NCI-H1417 (cell line): ENCODE data around the gene MFSD11.
A peak's percentile ranks its signal among the peaks of the same experiment; 100 is the strongest.
"Not testable (repeated sequence)": the region's sequence is repeated elsewhere in the genome, so short reads cannot be mapped to it uniquely, and the experiment has no call there.

ENCODE experiments used
- DNase-seq, 3 experiments: peaks; one replicate each; lab custom pipeline; 2025; lab: John Stamatoyannopoulos, UW

MFSD11 gene

DNA sequence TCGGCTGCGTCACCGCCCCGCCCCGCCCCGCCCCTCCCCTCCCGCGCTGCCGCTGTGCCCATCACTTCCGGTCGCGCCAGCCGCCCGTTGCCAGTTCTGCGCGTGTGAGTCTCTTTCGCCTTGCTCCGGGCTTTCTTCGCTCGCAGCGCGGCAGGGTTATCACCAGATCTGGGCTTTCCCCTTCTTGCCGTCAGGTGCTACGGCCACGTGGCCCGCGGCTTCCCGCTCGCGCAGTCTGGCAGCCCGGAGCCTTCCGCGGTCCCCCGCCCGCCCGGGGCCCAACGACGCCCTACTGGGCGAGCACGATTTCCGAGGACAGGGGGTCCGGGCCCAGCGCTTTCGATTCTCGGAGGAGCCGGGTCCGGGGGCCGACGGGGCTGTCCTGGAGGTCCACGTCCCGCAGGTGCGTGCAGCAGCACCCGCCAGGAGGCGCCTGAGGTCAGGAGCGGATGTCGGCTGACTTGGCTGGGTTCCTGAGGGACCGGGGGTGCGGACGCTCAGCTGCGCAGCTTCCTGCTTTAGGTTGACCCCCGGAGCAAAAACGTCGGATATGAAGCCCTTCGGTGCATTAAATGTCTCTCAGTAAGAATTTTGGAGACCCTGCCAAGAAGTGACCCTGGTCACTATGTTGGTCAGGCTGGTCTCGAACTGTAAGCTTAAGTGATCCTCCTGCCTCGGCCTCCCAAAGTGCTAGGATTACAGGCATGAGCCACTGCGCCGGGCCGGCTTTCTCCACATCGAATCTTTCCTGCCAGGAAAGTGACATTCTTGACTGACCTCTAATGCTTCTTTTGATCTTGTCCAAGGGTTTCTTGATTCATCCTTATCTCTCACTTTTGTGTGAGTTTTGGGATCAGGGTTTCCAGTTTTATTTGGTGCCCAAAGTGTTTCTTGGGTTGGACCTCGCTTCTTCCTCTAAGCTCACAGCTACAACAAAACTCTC, 10.9 kb upstream of the MFSD11 start, which contains the start of gene METTL23:
TSS of gene METTL23 (plus strand) at position 64 of the 943 bp plus-strand sequence. CDS start 2,872 bp downstream, outside the sequence.
- peak in 2 of 3 experiments; percentile 85 to 88 for DNase-seq

DNA sequence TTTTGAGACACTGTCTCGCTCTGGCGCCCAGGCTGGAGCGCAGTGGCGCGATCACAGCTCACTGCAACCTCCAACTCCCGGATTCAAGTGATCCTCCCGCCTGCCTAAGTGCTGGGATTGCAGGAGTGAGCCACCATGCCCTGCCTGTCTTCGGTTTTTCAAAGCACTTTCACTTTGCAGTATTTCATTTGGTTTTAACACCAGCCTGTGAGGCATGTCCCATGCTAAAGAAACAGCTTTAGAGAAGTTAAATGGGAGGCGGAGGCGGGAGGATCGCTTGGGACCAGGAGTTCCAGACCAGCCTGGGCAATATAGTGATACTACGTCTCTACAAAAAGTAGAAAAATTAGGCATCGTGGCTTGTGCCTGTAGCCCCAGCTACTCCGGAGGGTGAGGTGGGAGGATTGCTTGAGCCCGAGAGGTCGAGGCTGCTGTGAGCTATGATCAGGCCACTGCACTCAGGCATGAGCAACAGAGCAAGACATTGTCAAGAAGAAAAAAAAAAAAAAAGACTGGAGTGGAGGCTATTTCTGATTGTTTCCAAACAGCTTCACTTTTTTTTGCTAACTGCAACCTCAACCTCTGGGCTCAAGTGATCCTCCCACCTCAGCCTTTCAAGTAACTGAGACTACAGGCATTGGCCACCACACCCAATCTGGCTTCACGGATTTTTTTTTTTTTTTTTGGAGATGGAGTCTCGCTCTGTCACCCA, 10.0 kb upstream of the MFSD11 start:
- peak in 1 of 3 experiments; percentile 33 for DNase-seq

DNA sequence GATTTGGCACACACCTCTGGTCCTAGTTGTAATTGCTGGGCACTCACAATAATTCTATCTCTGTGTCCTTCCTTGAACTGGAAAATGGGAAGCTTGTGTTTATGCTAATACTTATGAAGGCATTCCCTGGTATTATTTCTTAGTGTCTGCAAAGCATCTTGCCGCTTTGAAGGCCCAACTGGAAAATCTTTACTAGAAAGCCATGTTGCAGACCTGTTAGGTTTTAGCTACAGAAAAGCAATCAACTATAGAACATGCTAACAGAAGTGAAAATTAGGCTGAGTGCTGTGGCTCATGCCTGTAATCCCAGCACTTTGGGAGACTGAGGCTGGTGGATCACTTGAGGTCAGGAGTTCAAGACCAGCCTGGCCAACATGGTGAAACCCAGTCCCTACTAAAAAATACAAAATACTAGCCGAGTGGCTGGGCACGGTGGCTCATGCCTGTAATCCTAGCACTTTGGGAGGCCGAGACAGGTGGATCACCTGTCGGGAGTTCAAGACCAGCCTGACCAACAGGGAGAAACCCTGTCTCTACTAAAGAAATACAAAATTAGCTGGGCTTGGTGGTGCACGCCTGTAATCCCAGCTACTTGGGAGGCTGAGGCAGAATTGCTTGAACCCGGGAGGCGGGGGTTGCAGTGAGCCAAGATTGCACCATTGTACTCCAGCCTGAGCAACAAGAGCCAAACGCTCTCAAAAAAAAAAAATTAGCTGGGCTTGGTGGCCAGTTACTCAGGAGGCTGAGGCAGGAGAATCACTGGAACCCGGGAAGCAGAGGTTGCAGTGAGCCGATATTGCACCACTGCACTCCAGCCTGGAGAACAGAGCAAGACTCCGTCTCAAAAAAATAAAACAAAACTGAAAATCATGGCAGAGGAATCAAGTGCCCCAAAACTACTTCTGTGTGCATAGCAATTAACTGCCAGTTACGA, 5.9 kb upstream of the MFSD11 start:
- DNase-seq, result not testable (repeated sequence)

DNA sequence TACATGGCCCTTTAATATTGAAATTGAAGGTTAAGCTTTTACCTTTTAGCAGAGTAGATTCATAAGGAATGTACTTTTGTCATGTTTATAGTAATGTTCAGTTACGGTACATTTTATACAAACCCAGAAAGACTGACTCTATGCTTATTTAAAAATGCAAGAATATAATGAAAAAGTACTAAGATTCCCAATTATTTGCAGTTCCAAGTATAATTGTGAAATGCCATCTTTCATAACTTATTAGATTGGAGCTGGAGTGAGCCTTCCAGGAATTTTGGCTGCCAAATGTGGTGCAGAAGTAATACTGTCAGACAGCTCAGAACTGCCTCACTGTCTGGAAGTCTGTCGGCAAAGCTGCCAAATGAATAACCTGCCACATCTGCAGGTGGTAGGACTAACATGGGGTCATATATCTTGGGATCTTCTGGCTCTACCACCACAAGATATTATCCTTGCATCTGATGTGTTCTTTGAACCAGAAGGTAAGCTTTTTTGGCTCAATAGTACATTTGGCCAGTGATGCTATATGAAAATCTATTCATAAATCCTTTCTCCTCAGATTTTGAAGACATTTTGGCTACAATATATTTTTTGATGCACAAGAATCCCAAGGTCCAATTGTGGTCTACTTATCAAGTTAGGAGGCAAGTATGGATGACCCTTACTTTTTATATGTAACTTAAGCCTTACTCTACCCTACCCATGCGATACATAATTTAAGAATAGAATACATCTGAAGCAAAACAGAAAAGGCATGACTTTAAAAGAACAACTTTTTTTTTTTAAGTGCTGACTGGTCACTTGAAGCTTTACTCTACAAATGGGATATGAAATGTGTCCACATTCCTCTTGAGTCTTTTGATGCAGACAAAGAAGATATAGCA, 4.9 kb upstream of the MFSD11 start:
- peak in 1 of 3 experiments; percentile 18 for DNase-seq

DNA sequence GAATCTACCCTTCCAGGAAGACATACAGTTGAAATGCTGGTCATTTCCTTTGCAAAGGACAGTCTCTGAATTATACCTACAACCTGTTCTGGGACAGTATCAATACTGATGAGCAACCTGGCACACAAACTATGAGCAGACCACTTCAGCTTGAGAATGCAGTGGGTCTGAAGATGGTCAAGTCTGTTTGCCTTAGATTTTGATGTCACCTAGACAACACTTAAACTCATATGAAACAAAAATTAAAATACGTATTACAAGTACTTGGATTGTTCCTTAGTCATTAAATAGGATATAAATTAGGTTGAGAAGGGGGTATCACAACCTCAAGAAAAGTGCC, 4.3 kb upstream of the MFSD11 start:
- DNase-seq, result peak in 1 of 3 experiments; percentile 35

DNA sequence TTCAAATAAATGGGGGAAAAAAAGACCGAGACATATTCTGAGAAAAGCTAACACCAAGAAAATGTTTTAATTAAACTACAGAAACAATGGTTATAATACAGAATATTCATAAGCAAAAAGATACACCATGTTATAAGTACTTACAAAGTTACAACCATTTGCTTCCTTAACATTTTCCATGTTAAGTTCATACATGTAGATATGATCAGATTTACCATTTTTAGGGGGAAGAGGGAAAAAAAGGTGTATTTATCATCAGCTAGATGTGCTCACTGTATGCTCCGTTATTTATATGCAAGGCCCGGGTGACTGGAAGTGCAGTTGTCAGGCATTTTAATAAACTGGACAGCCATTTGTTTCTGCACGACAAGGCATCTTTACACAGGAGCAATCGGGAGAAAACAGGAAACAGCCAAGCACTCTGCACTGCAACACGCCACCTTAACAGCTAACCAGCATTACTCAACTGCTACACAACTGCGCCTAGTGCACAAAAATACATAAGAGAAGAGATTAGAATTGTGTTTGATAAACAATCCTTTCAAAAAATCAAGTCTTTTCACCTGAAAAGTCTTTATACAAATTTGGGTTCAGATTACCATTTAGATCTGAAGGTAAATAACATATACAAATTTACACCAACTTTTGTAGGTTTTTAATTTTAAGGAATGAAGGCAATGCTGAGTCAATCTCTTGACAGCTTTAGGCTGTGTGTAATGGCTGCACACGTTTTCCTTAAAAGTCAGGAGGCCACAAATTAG, 3.7 kb upstream of the MFSD11 start:
- DNase-seq, result peak in 1 of 3 experiments; percentile 44

DNA sequence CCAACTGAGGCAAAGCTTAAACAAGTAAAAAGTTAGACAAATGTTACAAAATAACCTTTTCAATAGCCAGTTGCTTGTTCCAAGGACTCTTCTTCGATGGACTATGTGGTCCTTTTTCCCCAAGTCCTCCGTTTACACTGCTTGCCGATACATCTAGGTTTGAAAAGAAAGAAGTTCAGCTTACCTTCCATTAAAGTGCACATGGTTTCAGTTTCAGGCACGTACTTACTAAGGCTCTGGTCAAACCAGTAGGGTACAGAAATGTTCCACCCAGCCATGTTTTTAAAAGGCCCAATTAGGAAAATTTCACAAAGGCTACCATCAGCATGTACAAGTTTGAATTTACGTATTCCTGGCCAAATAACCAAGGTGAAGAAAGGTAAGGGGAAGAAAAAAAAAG, 2.9 kb upstream of the MFSD11 start:
- peak in 1 of 3 experiments; percentile 54 for DNase-seq

DNA sequence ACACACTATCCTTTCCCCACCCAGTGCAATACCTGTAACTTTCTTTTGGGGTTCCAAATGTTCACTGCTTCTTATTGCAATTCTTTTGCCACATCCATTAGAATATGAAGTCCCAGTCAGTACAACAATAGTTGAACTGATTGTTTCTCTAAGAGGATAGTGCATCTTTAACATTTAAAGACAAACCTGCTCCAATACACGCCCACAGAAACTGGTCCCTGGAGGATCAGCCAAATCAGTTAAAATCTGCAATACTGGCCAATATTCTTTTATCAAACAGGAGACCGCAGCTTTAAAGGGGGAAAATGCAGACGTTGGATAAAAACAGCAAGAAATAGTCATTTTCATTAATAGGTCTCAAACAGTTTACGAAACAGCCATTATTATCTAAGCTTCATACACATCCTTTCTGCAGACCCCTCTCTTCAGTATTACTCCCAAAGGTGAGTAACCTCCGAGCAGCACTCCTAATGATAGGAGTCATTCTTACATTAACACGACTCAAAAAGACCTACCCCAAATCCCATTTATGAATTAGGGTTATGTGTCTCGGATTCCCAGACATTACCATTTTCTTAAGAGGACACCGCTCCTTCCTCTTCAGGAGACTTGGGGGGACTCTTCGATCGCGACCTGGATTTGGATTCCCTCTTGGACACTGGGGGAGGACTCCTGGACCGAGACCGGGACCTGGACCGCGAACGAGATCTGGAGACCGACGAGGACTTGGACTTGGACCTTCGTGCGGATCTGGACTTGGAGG, 2.2 kb upstream of the MFSD11 start:
- peak in 1 of 3 experiments; percentile 60 for DNase-seq

DNA sequence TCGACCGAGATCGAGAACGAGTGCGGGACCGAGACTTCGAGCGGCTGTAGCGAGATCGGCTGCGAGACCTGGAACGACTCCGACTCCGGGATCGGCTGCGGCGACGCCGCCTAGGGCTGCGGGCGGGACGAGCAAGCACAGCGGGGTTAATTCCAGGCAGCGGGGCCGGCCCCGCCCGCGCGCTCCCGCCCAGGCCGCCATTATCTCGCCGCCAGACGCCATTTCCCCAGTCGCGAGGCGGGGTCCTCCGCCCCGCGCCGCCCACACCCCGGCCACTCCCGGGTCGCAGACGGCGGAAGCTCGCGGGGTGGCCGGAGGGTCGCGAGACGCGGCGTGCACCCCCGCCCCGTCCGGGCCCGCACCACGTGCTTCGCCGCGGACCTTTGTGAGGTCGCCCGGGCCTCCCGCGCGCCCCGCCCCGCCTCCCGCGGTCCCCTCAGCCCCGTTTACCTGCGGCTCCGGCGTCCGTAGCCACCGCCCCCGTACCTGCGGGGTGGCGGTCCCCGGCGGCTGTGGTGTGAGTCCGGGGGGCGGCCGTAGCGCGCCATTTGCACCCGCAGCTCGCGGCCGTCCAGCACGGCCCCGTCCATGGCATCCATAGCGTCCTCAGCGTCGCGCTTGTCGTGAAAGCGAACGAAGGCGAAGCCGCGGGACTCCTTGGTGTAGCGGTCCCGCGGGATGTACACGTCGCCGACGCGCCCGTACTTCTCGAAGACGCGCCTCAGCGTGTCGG, 1.4 kb upstream of the MFSD11 start:
- DNase-seq, result peak; percentile 59 to 77 (median 76)

DNA sequence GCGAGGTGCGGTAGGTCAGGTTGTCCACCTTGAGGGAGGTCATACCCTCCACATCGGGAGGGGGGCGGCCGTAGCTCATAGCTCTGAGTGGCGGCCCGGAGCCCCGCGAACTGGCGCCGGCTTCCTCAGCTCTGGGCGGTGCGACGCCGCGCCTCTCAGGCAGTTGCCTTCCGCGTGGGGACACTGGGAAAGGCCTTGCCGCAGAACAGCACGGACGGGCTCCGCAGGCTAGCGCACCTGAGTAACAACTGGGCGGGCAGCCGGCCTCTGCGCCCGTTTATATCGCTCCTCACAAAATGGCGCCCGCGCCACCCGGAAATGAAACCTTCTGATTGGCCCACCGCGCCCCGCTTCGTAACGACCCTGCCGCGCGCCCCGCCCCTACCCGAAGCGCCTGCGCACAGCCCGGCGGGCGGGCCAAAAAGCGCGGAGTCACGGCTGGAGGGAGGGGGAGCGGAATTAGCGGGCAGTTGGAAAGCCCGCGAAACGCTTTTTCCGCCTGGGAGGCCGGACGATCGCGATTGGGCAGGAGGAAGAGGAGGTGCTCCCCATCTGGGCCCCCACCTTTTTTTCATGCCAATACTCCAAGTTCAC, 740 bp upstream of the MFSD11 start, which contains the start of gene SRSF2:
TSS of gene SRSF2 (minus strand) at position 250 of the 594 bp plus-strand sequence. CDS start at position 79, 171 bp downstream.
- DNase-seq, result peak; percentile 98 to 99 (median 99)

DNA sequence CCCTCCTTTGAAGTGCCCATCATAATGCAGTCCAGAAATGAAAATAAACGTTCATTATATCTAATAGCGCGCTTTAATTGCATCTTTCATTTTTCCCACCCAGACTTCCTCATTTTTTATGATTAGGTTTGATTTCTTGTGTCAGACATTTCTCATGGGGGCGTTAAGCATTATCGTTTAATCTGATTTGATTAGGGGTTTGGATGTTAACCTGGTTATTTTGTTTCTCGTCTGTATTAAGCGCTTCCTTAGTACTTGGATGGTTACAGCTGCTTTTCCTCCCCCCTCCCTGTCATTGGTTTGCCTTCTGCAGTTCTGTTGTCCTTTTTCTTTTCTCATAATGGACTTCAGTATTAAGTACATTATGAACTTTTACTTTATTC, 540 bp downstream of the MFSD11 start:
- DNase-seq, result peak in 1 of 3 experiments; percentile 66

DNA sequence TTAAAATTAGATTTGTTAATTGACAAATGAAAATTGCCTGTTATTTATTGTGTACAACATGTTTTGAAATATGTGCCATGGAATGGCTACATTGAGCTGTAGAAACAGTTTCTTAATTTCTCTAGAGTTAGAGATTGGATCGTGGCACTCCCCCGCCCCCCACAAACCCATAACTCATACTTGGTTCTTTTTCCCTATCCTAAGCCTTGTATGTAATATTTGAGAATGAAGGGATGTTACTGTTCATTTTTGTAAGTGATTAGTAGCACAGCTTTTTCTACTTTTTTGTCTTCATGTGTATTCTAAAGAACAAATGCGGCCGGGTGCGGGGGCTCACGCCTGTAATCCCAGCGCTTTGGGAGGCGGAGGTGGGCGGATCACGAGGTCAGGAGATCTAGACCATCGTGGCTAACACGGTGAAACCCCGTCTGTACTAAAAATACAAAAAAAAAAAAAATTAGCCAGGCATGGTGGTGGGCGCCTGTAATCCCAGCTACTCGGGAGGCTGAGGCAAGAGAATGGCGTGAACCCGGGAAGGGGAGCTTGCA, 1.7 kb downstream of the MFSD11 start:
- DNase-seq, result not testable (repeated sequence)

DNA sequence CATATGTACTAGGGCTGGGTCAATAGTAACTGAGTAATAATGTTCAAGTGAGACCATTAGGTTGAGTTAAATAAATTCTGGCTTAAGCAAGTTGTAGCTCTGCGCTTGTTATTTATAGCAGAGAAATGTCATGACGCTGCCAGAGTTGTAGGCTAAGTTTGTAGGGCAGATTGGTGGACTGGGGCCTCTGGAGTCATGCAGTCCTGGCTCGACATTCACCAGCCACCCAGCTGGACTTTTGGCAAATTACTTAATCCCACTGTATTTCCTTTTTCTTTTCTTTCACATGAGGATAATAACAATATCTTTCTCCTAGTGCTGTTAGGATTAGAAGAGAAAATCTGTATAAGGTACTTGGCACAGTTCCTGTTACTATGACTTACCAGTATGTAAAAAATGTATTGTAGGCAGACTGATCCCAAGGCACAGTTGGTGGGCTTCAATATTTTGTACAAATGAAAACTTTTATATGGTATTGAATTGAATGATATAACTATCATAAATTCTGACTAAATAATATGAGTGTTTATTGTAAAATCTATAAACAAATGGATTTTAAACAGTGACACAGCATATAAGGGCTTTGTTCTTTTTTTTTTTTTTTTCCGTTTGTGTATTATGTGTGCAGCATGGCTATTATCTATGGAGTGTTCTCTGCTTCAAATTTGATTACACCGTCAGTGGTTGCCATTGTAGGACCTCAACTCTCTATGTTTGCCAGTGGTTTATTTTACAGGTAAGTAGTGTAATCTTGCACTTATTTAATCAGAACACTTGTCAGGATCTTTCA, 2.6 kb downstream of the MFSD11 start:
- DNase-seq, result peak in 1 of 3 experiments; percentile 55

DNA sequence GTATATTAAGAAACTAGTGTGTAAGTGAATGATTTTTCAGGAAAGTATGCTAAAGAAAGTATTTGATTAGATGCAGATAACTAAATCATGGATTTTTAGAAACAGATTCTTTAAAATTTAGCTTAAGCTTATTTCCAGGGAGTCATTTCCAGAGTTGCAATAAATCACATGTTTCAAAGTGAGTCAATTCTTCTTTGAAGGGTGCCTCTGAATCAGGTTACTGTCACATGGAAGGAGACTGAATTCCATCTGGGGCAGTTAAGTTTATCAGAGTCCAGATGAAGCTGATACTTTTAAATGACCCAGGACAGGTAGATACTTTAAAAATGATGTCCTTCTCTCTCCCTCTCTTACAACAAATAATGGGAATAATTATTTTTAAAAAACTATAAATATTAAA, 5.0 kb downstream of the MFSD11 start:
- DNase-seq, result no peak

DNA sequence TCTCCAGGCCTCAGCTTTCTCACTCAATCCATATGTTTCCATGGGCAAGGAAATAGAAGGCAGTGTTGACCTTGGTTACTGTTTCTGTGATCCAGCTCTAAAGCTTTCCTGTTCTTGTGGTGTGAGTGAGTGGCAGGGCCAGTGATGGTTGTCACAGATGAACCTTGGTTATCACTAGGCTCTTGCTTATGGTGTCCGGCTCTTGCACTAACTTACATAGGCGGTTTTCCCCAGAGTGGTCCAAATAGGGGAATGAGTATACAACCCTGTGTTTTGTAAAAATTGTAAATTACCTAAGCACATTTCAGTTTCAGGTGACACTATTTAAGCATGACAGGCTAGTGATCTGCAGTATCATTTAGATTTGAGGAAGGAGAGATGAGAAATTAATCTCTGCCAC, 6.8 kb downstream of the MFSD11 start:
- no peak for DNase-seq

DNA sequence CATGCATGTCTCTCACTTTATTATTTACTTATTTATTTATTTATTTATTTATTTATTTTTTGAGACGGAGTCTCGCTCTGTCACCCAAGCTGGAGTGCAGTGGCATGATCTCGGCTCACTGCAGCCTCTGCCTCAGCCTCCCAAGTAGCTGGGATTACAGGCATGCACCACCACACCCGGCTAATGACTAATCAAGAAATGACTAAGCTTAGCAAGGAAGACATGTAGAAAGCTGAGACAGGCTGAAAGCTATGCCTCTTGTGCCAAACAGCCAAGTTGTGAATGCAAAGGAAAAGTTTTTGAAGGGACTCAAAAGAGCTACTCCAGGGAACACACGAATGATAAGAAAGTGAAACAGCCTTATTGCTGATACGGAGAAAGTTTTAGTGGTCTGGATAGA, 7.9 kb downstream of the MFSD11 start:
- not testable (repeated sequence) for DNase-seq
